Measurements from ENCODE around the gene GDF10. TPM values are rescaled to one million over a fixed set of nuclear protein-coding genes. Genes with fewer than 3 reads are reported as not detected.

The GDF10 gene
- total RNA-seq, 1 experiment from 2014 or later, result 0.20 TPM

DNA sequence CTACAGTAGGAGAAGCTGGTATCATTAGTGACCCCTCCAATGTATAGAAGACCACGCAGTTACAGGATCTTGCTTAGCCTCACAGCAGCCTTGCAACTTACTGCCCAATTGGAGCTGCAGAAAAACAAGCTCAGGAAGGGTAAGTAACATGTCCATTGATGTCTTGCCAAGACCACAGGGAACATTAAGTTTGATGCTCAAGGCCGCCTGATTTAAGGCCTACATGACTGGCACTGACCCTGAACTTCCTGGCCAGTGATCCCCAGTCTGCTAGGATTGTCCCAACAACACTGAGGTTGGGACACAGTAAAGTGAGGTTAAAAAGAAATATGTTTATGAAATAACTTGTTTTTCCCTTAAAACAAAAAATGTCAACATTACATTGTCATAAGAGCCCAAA lies 15.4 kb downstream of the GDF10 start:
- H3K56ac ChIP-seq (ENCODE audit: insufficient read length, low read depth, low read length), result no peak overlapping the region
- no peaks in the 10 kb centered on the region for H3K27me3 ChIP-seq (ENCODE audit: insufficient read depth, low read length)
- H4K20me1 ChIP-seq (ENCODE audit: control insufficient read depth, insufficient read depth, insufficient read length), result peaks cover 1% of the 10 kb centered on the region
- no peak overlapping the region for H2BK120ac ChIP-seq (ENCODE audit: low read depth, low read length, poor library complexity, severe bottlenecking)
- no peaks in the 10 kb centered on the region for H3K9me3 ChIP-seq (ENCODE audit: control insufficient read depth, low read depth, low read length)
- no peaks in the 10 kb centered on the region for H3K79me1 ChIP-seq (ENCODE audit: insufficient read depth, low read depth, low read length, poor library complexity, severe bottlenecking)
- no peak overlapping the region for H4K5ac ChIP-seq (ENCODE audit: insufficient read length, low read depth, low read length)
- no peak overlapping the region for H3K4ac ChIP-seq (ENCODE audit: low read depth, low read length)
- TF ChIP-seq, protein P1, sequence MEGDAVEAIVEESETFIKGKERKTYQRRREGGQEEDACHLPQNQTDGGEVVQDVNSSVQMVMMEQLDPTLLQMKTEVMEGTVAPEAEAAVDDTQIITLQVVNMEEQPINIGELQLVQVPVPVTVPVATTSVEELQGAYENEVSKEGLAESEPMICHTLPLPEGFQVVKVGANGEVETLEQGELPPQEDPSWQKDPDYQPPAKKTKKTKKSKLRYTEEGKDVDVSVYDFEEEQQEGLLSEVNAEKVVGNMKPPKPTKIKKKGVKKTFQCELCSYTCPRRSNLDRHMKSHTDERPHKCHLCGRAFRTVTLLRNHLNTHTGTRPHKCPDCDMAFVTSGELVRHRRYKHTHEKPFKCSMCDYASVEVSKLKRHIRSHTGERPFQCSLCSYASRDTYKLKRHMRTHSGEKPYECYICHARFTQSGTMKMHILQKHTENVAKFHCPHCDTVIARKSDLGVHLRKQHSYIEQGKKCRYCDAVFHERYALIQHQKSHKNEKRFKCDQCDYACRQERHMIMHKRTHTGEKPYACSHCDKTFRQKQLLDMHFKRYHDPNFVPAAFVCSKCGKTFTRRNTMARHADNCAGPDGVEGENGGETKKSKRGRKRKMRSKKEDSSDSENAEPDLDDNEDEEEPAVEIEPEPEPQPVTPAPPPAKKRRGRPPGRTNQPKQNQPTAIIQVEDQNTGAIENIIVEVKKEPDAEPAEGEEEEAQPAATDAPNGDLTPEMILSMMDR (conservative IDR thresholded peaks at IDR 0.05), result no peak
- no peaks in the 10 kb centered on the region for H3K23me2 ChIP-seq (ENCODE audit: insufficient read length, low read depth, low read length, poor library complexity, severe bottlenecking)
- Mint-ChIP-seq H3K36me3 (ENCODE audit: insufficient read depth in 1 of 3, low read depth in 3 of 3) (no peaks in the 10 kb centered on the region; a peak in 1 of 7 replicates), H3K4me1 (no peaks in the 10 kb centered on the region), H3K4me3 (no peak overlapping the region), H3K27ac (no peak overlapping the region), H3K9me3 (no peaks in the 10 kb centered on the region; a peak in 3 of 5 replicates), H3K27me3 (ENCODE audit: low read depth) (peaks cover 4% of the 10 kb centered on the region)
- no peak overlapping the region for H2BK5ac ChIP-seq (ENCODE audit: insufficient read length, low read length)
- no peak overlapping the region for H3K14ac ChIP-seq (ENCODE audit: insufficient read depth, low read length)
- no peak overlapping the region for H2BK15ac ChIP-seq (ENCODE audit: low read depth, low read length)
- no peak overlapping the region for H4K91ac ChIP-seq (ENCODE audit: insufficient read length, low read depth, low read length)
- H3K79me2 ChIP-seq (ENCODE audit: insufficient read depth, low read length), result no peaks in the 10 kb centered on the region
- WGBS (ENCODE audit: extremely low coverage, insufficient read length, low lambda C conversion rate), result no CpG with 5 or more reads among the region's 2 CpGs
- H4K8ac ChIP-seq (replicated peaks; ENCODE audit: insufficient read length, low read depth, low read length), result no peak overlapping the region
- H2BK20ac ChIP-seq (ENCODE audit: low read depth, low read length, poor library complexity, severe bottlenecking), result no peak overlapping the region
- H3K4me2 ChIP-seq (ENCODE audit: insufficient read depth, insufficient read length, low read length), result no peak overlapping the region
- no peak overlapping the region for H2AFZ ChIP-seq (ENCODE audit: low read length)
- H3K27ac ChIP-seq (ENCODE audit: insufficient read length, low read depth, low read length), result no peak overlapping the region
- DNase-seq, result no peak
- no peak overlapping the region for H3K18ac ChIP-seq (ENCODE audit: insufficient read length, low read depth, low read length)
- no peak overlapping the region for H3K9ac ChIP-seq (ENCODE audit: extremely low read depth, insufficient read length, low read length)
- H3K4me1 ChIP-seq (ENCODE audit: insufficient read depth, low read length), result no peaks in the 10 kb centered on the region; the same call in 1 of the 2 replicates
- H2AK5ac ChIP-seq (ENCODE audit: insufficient read length, low read length), result no peak overlapping the region
- no peak overlapping the region for H3K23ac ChIP-seq (ENCODE audit: insufficient read length, low read depth, low read length)
- no peak overlapping the region for H3T11ph ChIP-seq (ENCODE audit: low read length)
- H2BK12ac ChIP-seq (ENCODE audit: insufficient read length, low read depth, low read length), result no peak overlapping the region
